Natural killer cell (primary cell): Measurements from ENCODE around the gene DDAH1. TPM values are rescaled to one million over a fixed set of nuclear protein-coding genes. Genes with fewer than 3 reads are reported as not detected.

Experiments used
- ATAC-seq, 3 donors: fragments of 150-1000 bp in 2 of 3; fragments of 200-7000 bp in 1 of 3; cut with Tn5 transposase; 1 replicate in 1 of 3; 2 replicates in 2 of 3; pipeline ENCODE4 v1.10.0; 2021; ENCODE audit warnings: mild to moderate bottlenecking in 2 of 3, moderate library complexity in 2 of 3
- DNase-seq, 2 donors: peaks; one replicate each; pipeline versions ENCODE4 v3.0.0 to v3.0.0-alpha.2; 2013 to 2021; ENCODE audit warnings: mixed read lengths in 1 of 2
- H3K27ac ChIP-seq: one replicate; pipeline ENCODE4 v1.5.1; 2013; ENCODE audit warnings: mild to moderate bottlenecking, low read length
- H3K27me3 ChIP-seq: one replicate; pipeline ENCODE4 v1.6.1; 2013; ENCODE audit warnings: low read length; ENCODE audit not compliant: control insufficient read depth, insufficient read depth
- H3K36me3 ChIP-seq: one replicate; pipeline ENCODE4 v1.6.1; 2013; ENCODE audit warnings: low read length; ENCODE audit not compliant: control insufficient read depth, insufficient read depth
- H3K4me1 ChIP-seq: one replicate; pipeline ENCODE4 v1.6.1; 2013; ENCODE audit warnings: low read length; ENCODE audit not compliant: control insufficient read depth, insufficient read depth
- H3K4me3 ChIP-seq: one replicate; pipeline ENCODE4 v1.5.1; 2013; ENCODE audit warnings: low read length
- H3K9me3 ChIP-seq: one replicate; pipeline ENCODE4 v1.6.1; 2013; ENCODE audit warnings: low read length; ENCODE audit not compliant: control insufficient read depth, insufficient read depth
- H3K27ac Mint-ChIP-seq, 2 donors: one replicate each; pipeline ENCODE4 v1.8.0; 2022; ENCODE audit warnings: mild to moderate bottlenecking in 2 of 2, mixed read lengths in 2 of 2, moderate library complexity in 1 of 2
- H3K27me3 Mint-ChIP-seq, 2 donors: one replicate each; pipeline ENCODE4 v1.8.0; 2022; ENCODE audit warnings: low read depth in 2 of 2, mixed read lengths in 2 of 2
- H3K36me3 Mint-ChIP-seq: one replicate; pipeline ENCODE4 v1.8.0; 2022; ENCODE audit warnings: mixed read lengths
- H3K4me1 Mint-ChIP-seq, 2 donors: one replicate each; pipeline ENCODE4 v1.8.0; 2022; ENCODE audit warnings: mixed read lengths in 2 of 2
- H3K4me3 Mint-ChIP-seq: one replicate; pipeline ENCODE4 v1.8.0; 2022; ENCODE audit warnings: mild to moderate bottlenecking, moderate library complexity, mixed read lengths
- H3K9me3 Mint-ChIP-seq, 2 donors: one replicate each; pipeline ENCODE4 v1.8.0; 2022; ENCODE audit warnings: mixed read lengths in 2 of 2
- WGBS: methylation state at CpG from one replicate; pipeline ENCODE4 v1.1.7; 2013; ENCODE audit warnings: missing lambda C conversion rate; ENCODE audit not compliant: insufficient coverage; 5-methylcytosine and 5-hydroxymethylcytosine counted together
- intact Hi-C: fragments of 100-400 bp; cut with micrococcal nuclease; formaldehyde crosslinking; loops from one replicate; pipeline ENCODE4 v1.14.2; 2022
- total RNA-seq, 4 donors: library from RNA; stranded (reverse); fragments of 120-200 nt in 1 of 4; gene quantifications; one replicate each; pipeline versions ENCODE4 v1.2.3 to v1.2.4, GENCODE V29; 2013 to 2022
- TF ChIP-seq, protein P1 (sequence below): fragments of 200-600 bp; IDR thresholded peaks from one replicate; pipeline ENCODE4 v1.8.0; 2022; ENCODE audit warnings: antibody characterized with exemption

DDAH1 gene
- total RNA-seq, 3 donors from 2014 or later (not counting 1 experiment from before 2014, with no cell fraction given) = 0.07 to 0.20 TPM; not detected in 1

GRCh38 chr1:85343612-85344255, 121.2 kb downstream of the DDAH1 start:
- Histone ChIP-seq H3K27ac (no peak overlapping the region), H3K9me3 (no peaks in the 10 kb centered on the region), H3K27me3 (no peaks in the 10 kb centered on the region), H3K36me3 (no peaks in the 10 kb centered on the region), H3K4me3 (no peak overlapping the region), H3K4me1 (no peaks in the 10 kb centered on the region)
- Mint-ChIP-seq H3K36me3 (no peaks in the 10 kb centered on the region), H3K27ac (no peak overlapping the region), H3K9me3 (no peaks in the 10 kb centered on the region), H3K4me1 (no peaks in the 10 kb centered on the region), H3K4me3 (no peak overlapping the region), H3K27me3 (peaks cover 12 to 15% of the 10 kb centered on the region in 2 donors)
- intact Hi-C loops = no loop called here
- DNase-seq (no peak), ATAC-seq (no peak)
- WGBS = no CpG with 5 or more reads among the region's 1 CpG
- TF ChIP-seq, protein P1, sequence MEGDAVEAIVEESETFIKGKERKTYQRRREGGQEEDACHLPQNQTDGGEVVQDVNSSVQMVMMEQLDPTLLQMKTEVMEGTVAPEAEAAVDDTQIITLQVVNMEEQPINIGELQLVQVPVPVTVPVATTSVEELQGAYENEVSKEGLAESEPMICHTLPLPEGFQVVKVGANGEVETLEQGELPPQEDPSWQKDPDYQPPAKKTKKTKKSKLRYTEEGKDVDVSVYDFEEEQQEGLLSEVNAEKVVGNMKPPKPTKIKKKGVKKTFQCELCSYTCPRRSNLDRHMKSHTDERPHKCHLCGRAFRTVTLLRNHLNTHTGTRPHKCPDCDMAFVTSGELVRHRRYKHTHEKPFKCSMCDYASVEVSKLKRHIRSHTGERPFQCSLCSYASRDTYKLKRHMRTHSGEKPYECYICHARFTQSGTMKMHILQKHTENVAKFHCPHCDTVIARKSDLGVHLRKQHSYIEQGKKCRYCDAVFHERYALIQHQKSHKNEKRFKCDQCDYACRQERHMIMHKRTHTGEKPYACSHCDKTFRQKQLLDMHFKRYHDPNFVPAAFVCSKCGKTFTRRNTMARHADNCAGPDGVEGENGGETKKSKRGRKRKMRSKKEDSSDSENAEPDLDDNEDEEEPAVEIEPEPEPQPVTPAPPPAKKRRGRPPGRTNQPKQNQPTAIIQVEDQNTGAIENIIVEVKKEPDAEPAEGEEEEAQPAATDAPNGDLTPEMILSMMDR = no peak

GRCh38 chr1:85343213-85343611, 121.7 kb downstream of the DDAH1 start:
- WGBS = 100% methylated on average over 1 of the region's 1 CpG
- no peaks in the 10 kb centered on the region for H3K36me3 Mint-ChIP-seq
- no peak overlapping the region for H3K4me3 Mint-ChIP-seq

DNA sequence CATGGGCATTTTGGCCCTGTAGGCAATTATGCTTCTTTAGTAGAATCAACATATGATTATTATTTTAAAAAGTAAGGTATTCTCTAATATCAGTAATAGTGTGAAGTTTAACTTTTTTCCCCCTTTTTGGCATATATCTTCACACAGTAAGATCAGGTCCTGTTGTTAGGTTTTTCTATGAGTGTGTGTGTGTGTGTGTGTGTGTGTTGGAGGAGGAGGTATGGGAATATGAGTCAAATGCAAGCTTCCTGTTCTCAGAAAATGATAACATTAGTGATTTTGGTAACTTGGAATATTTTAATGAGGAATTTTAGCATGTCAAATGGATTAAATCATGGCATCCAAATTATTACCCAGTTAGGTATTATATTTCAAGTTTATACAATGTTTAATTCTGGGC, 122.8 kb downstream of the DDAH1 start:
- Mint-ChIP-seq H3K9me3 (no peaks in the 10 kb centered on the region), H3K36me3 (no peaks in the 10 kb centered on the region), H3K4me3 (no peak overlapping the region), H3K27ac (no peak overlapping the region), H3K4me1 (no peaks in the 10 kb centered on the region), H3K27me3 (peaks cover 15 to 19% of the 10 kb centered on the region in 2 donors)
- Histone ChIP-seq H3K9me3 (no peaks in the 10 kb centered on the region), H3K4me3 (no peak overlapping the region), H3K27ac (no peak overlapping the region), H3K27me3 (no peaks in the 10 kb centered on the region), H3K36me3 (no peaks in the 10 kb centered on the region), H3K4me1 (no peaks in the 10 kb centered on the region)
- ATAC-seq (no peak), DNase-seq (no peak)
- intact Hi-C loops = no loop called here
- TF ChIP-seq, protein P1 = no peak

More at GRCh38 chr1:85343213-85343611, 121.7 kb downstream of the DDAH1 start:
- intact Hi-C loops = no loop called here
- H3K9me3 Mint-ChIP-seq = no peaks in the 10 kb centered on the region
- no peaks in the 10 kb centered on the region for H3K9me3 ChIP-seq
- no peak overlapping the region for H3K27ac ChIP-seq
- H3K4me1 ChIP-seq = no peaks in the 10 kb centered on the region
- peaks cover 12 to 15% of the 10 kb centered on the region in 2 donors for H3K27me3 Mint-ChIP-seq
- no peaks in the 10 kb centered on the region for H3K4me1 Mint-ChIP-seq
- TF ChIP-seq, protein P1 = no peak
- no peak overlapping the region for H3K27ac Mint-ChIP-seq
- H3K27me3 ChIP-seq = no peaks in the 10 kb centered on the region
- ATAC-seq (no peak), DNase-seq (no peak)
- H3K36me3 ChIP-seq = no peaks in the 10 kb centered on the region
- no peak overlapping the region for H3K4me3 ChIP-seq

- H3K9me3 Mint-ChIP-seq = no peaks in the 10 kb centered on the region
- H3K4me1 Mint-ChIP-seq = no peaks in the 10 kb centered on the region
- 87% methylated on average over 3 of the region's 3 CpGs for WGBS
- intact Hi-C loops = no loop called here
- H3K27ac Mint-ChIP-seq = no peak overlapping the region
- H3K4me3 Mint-ChIP-seq = no peak overlapping the region
- H3K27ac ChIP-seq = no peak overlapping the region
- H3K27me3 Mint-ChIP-seq = peaks cover 18 to 19% of the 10 kb centered on the region in 2 donors
- H3K36me3 Mint-ChIP-seq = no peaks in the 10 kb centered on the region
- no peaks in the 10 kb centered on the region for H3K4me1 ChIP-seq
- ATAC-seq = no peak
- H3K4me3 ChIP-seq = no peak overlapping the region
- DNase-seq = no peak
- H3K36me3 ChIP-seq = no peaks in the 10 kb centered on the region
- H3K9me3 ChIP-seq = no peaks in the 10 kb centered on the region
- TF ChIP-seq, protein P1 = no peak
- H3K27me3 ChIP-seq = no peaks in the 10 kb centered on the region
These were observed 124.5 kb downstream of the DDAH1 start for GRCh38 chr1:85340427-85340826.
